Cerebellar nuclear complex (tissue), 1 donor: ENCODE results near the gene IGF2.
"Not testable (repeated sequence)": the region's sequence is repeated elsewhere in the genome, so short reads cannot be mapped to it uniquely, and the experiment has no call there.

Experiments
- DNase-seq, 2 experiments: peaks; one replicate each; lab custom pipeline; 2025; lab: John Stamatoyannopoulos, UW

IGF2 gene, protein sequence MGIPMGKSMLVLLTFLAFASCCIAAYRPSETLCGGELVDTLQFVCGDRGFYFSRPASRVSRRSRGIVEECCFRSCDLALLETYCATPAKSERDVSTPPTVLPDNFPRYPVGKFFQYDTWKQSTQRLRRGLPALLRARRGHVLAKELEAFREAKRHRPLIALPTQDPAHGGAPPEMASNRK

DNA sequence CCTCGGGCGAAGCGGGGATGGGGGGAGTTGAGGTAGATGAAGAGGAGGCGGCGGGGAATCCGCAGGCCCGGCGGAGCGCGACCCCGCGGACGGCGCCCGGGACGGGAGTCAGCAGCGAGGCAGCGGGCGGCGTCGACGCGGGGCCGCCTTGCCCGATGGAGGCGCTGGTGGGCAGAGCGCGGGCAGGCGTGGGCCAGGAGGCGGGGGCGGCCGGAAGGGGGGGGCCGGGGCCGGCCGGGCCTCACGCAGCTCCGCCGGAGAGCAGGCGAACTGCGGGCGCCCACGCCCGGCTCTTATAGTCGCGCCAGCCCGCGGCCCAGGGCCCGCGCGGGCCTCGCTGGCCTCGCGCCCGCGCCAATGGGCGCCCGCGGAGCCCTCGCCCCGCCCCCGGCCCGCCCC lies at the start of gene IGF2:
Gene IGF2 (minus strand): TSS at position 267 of the 399 bp plus-strand sequence. CDS start 3,866 bp downstream, outside the sequence.
- DNase-seq = no peak

DNA sequence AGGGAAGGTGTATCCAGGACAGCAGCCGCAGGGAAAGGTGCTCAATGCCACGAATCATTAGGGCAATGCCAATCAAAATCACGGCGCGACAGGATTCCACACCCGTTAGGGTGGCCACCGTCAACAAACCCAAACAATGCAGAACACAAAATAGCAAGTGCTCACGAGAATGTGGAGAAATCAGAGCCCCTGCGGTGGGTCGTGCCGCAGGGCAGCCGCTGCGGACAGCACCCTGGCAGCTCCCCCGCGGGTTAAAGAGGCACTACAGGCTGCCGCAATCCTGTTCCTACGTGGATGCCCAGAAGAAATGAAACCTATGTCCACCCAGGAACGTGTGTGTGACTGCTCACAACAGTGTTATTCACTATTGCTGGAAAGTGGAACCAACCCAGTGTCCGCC lies 49.6 kb upstream of the IGF2 start:
- no peak for DNase-seq

DNA sequence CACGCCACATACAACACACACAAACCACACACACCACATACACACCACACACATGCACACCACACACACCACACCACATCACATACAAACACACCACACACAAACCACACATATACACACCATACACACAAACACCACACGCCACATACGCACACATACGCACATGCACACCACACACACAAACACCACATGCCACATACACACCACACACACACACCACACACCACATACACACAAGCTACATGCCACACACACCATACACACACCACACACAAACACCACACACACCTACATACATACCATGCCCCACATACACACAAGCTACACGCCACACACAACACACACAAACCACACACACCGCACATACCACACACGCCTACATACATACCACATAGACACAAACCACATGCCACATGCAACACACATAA lies 48.1 kb upstream of the IGF2 start:
- no peak for DNase-seq

DNA sequence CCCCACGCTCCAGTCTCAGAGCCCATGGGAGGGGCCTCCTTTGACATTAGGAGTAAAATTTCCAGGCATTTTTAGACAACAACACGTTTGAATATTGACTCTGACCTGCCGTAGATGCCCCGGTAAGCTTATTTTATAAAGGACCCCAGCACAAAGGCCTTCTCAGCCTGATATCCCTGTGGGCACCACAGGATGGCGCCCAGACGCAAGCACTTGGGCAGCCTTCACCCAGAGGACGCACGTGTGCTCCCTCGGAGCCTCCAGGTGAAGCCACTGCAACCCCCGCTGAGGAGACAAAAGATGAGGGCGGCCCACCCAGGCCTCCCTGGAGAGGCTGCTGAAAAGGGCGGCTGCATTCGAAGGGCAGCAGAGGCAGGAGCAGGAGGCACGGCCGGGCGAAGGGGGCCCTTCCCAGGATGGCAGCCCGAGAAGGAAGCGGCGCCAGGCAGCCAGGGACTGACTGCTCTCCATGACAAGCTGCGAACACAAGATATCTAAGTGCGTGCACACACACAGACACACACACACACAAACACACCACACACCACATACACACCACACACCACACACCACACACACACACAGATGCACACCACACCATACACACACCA lies 47.6 kb upstream of the IGF2 start:
- no peak for DNase-seq

DNA sequence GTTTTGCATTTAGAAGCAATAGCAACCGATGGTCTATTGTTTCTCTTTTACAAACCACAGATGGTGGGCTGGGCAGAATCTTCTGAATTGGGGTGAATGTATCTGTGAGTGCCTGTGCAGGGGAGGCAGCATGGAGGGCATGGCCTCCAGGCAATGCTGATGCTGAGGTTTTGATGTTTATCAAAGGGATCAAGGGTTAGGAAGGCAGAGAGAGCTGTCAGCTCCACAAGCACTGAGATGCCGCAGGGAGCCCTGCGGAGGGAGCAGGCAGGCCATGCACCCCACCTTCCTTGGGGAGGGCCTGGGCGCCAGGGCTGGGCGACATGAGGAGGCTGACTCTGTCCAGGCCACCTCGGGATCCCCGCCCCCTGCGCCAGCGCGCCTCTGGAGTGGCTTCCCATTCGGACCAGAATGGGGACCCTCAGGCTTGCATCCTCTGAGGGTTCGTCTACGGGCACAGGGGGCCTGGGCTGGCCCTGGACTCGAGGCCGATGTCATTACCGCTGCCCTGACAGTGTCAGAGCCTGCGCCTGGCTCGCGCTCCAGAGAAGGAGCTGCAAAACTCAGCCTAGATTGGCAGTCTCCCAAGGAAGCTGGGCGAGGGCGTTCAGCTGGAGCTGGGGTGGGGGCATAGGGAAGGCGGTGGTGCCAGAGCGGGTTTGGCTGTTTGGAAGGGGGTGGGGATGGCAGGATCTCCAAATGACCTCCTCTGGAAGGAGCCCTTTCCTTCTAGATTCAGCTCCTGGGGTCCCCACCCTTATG lies 46.3 kb upstream of the IGF2 start:
- DNase-seq = no peak

DNA sequence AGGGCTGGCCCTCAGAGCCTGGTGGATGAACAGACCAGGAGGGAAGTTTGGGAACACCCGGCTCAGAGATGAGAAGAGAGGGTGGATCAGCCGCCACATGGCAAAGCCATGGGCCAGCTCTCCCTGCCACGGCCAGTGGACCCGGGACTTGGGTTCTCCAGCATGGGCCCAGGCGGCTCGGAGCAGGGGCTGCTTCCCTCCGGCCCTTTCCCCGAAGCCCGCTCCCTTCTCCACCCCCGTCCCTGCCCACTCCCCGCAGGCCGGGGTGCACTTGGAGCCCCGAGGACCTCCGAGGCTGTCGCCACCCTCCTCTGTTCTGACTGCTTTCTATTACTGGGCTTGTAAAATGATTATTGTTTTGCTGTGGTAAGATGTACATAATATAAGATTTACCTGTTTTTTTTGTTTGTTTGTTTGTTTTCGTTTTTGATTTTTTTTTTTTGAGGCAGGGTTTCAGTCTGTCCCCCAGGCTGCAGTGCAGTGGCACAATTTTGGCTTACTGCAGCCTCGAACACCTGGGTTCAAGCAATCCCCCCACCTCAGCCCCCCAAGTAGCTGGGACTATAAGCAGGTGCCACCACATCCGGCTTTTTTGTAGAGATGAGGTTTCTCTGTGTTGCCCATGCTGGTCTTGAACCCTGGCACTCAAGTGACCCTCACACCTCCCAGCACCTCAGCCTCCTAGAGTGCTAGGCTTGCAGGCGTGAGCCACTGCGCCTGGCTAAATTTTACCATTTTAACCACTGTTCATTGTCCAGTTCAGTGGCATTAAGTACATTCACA lies 43.7 kb upstream of the IGF2 start:
- DNase-seq = no peak

DNA sequence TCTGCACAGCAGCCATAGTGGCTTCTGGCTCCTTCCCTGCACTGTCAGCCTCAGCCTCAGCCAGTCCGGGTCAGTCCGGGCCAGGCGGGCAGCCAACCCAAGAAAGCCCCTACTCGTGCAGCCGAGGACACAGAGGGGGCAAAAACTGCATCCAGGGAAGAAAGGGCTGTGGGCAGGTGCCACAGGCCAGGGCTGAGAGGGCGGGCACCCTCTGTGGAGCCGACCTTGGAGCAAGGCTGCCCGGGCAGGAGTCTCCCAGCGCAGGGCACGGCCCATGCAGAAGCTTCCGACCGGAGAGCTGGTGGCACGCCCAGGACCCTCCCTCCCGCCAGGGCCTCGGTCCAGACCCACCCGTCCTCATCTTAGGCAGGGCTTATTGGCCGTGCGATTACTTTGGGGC lies 42.9 kb upstream of the IGF2 start:
- DNase-seq = no peak

DNA sequence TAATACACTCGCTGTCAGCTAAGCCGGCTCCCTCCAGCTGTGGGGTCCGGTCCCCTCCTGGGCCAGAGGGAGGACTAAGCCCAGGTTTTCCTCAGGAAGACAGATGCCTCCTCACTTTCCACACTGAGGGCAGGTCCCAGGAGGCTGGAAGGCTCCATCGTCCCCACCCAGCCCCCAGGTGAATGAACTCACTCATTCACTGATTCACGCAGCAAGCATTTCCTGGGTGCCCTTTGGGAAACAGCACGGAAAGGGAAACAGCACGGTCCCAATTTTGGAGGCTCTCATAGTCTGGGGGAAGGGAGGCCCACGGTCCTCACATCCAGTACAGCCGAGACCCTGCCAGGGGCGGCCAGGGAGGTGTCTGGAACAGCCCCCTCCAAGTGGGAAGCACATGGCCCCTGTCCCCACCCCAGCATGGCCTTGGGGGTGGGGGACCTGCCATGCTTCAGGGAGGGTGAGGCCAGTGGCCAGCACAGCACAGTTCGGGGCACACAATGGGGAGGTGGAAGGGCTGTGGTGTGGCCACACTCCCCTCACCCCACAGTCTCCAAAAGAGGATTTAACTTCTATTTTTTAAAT lies 41.7 kb upstream of the IGF2 start:
- DNase-seq = no peak

DNA sequence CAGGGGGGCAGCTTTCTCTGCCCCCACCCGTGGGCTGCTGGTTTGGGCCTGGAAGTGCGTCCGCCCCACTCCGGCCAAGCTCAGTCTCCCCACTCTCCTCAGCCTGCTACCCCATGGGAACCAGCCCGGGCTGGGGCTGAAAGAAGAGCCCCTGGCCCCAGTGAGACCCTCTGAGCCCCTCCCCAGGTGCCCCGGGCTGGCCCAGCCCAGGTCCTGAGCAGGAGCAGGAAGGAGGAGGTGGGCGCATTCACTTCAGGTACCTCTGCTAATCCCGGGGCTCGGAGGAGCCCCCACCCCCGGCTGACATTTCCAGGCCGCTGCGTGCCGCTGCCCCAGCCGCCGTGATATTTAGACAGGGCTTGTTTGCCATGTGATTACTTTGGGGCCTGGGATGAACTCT lies 41.2 kb upstream of the IGF2 start:
- no peak for DNase-seq

DNA sequence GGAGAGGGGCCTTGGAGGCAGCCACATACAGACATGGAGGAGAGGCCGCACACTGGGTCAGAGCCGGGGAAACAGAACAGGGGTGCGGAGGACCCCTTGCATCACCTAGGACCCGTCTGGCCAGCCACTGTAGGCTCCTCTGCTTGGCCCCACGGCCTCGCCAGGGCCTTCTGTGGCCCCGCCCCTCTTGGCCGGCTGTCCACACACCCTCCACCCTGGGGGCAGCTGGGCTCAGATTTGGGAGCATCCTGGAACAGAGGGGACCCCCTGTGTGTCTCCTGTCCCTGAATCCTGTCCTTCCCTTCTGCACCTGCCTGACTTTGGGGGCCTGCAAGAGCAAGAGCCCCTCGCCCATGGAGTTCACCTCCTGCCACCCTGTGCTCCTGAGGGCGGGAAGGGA lies 40.3 kb upstream of the IGF2 start:
- no peak for DNase-seq

DNA sequence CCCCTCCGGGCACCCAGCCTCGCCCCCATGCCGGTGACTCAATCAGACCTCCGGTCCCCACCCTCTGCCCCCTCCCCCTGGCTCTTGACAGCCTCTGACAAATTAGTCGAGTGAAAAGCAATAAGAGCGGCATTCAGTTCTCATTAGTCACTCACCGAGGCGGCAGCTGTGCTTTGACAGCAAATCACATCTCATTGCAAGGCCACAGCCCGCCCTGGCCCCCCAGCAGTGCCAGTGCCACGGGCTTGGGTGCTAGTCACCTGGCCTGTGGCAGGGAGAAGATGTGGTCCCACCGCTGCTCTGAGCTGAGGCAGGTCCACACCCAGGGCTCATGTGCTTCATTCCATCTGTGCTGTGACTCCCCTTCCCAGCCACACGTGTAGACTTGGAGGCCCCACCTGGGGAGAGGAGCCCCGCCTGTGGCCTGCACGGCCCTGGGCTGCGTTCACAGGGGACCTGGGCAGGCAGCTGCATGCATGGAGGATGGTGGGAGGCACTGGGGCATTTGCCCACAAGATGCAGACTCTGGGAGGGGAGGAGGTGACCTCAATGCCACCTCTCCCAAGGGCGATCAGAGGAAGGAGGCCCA lies 39.8 kb upstream of the IGF2 start:
- DNase-seq = no peak

DNA sequence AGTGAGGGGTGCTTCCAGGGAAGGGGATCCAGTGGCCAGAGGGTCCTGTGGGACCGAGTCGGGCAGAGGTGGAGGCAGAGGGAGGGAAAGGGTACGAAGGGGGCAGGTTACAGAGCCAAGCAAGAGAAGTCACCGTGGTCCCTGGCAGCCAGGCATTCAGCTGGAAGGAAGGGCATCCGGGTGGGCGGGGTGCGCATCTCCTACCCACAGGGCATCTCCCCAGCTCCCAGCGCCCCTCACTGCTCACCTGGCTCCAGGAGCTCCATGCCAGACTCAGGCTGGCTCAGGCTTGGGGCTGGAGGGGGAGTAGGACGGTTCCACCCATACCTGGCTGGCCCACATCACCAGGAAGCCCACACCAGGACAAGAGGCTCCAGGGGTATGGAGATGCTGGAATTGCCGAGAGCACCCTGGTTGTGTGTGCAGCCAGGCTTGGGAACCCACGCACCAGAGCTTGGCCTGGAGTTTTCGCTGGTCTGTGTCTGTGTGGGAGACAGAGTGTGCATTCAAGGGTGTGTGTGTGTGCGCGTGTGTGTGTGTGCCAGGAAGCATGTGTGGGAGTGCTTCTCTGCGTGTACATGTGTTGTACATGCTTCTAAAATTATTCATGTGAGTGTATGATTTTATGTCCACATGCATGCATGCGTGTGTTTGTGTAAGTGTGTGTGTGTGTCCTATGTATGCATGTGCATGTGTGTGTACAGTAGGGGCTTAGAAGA lies 39.0 kb upstream of the IGF2 start:
- not testable (repeated sequence) for DNase-seq

DNA sequence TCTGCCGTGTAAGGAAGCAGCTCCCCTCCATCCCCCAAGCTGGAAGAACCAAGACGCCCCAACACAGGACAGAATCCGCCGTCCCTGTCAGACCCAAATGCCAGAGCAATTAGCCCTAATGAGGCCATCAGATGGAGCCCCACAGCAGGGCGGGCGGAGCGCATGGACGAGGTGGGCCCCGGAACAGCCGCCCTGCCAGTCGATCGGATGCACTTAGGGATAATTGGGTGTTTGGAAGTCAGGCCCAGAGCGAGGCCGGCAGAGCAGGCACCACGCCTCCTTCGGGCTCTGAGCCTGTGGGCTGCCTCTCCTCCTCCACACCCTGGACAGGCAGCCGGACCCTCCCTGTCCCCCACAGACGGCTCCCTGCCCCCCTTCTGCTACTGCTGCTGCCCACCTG lies 37.9 kb upstream of the IGF2 start:
- DNase-seq = no peak

DNA sequence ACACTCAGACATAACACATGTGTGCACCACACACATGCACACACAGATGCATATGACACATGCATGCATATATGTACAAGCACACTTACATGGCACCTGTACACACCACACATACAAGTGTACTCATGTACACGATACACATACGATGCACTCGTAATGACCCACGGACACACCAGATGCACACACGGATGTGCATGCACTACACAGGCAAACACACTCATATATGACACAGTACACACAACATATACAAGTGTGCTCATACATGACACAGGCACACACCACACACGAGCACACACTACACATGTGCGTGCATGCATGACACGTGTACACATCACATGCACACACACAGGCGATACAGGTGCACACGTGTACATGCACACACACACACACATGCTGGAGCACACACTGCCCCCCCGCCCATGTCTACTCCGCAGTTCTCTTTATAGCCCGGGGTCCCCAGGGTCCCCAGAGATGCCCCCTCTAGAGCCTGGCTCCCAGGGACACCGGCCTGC lies 37.3 kb upstream of the IGF2 start:
- no peak for DNase-seq

DNA sequence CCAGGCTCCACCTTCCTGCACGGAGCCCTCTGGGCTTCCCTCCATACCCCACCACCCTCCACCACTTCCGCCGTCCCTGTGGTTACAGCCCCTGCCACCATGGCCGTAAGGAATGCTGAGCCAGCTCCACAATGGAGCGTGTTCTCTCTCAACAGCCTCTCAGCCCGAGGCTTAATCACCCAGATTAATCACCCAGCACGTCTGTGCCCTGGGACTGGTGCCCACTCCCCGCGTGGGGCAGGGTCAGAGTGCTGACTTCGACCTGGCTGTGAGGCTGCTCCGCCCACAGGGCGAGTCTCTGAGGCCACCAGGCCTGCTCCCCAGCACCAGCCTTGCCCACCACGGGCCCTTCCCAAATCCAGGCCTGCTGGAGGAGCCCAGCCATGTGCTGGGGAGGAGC lies 36.5 kb upstream of the IGF2 start:
- no peak for DNase-seq

DNA sequence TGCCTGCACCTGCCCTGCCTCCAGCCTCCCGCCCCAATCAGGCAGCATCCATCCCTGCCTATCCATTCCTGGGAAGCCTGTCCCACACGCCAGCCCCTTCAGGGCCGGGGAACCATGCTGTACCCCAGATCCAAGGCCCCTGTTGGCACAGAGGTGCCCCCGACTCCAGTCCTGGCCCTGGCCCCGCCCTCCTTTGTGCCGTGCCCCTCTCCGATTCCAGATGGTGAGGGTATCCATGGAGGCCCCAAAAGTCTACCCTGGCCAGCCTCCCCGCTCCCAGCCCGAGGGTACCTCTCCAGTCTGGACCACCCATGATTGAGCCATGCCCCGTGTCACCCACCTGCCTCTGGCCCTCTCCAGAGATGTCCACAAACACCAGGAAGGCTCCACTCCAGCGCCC lies 35.2 kb upstream of the IGF2 start:
- no peak for DNase-seq

DNA sequence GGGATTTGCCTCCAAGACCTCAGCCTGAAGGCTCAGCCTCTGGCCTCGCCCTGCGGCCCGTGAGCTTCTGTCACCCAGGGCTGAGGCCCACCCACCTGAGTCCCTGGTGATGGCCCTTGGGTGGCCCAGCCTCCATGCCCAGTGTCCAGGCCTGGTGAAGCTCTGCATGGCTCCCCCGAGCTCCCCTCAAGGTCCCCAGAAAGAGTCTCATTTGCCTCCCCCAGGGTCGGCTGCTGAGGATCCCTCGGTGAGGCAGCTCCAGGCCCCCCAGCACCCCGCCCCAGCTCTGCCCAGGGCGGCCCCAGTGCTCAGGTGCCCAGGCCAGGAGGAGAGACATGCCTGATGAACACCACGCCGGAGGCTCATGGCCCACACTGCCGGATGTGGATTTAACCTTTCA lies 34.6 kb upstream of the IGF2 start:
- no peak for DNase-seq

DNA sequence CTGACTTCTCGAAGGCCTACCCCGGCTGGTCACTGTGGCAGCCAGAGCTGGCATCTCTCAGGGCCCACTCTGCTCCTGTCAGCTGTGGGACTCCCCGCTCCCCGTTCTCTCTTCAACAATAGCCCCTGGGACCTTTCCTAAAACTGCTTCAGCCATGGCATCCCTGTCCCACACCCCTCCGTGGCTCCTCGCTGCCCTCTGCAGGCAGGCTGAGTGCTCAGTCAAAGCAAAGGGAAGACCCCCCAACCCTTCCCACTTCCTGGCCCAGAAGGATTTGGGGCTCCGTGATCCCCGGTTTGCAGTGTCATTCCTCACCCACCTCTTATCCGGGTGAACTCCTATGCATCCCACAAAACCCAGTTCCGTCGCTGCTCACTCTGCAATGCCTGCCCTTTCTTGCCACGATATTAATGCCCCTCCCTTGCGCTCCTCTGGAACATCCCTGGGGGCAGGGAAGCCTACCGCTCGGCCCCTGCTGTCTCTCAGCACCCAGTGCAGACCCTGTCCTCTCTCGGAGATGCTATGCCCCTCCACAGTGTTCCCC lies 34.0 kb upstream of the IGF2 start:
- no peak for DNase-seq

DNA sequence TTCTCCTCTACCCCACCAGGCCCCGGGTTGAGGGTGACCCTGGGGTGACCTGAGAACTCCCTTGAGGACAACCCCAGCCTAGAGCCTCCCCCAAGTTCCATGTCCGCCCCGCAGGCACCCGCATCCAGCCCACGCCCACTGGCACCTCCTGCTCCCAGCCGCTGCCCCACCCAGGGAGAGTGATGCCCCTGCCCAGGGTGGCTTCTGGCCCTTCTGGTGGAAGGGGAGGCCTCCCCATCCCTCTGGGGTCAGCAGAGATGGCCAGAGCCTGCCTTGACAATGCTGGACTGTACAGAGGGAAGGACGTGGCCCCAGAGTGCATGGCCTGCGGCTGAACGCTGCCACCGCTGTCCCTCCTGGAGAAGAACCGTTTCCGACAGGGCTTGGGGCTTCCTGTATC lies 33.5 kb upstream of the IGF2 start:
- no peak for DNase-seq

DNA sequence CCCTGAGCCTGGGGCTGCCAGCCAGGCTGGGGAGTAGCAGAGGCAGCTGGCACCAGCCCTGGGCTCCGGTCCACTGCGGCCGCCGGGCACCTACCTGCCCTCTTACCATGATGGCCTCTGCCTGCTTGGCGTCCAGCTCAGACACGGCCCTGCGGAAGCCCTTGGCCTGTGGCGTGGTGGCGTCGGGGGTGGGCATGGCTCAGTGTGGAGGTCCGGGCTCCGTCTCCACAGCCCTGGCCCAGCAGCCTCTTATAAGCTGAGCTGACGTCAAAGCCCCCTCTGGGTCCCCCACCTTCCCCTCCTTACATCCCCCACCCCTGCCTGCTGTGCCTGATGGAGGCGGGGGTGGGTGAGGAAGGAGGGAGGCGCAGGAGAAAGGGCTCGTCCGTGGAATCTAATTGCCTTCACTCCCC lies 32.4 kb upstream of the IGF2 start, which contains the start of gene TH:
Gene TH (minus strand): TSS at position 225 of the 413 bp plus-strand sequence. CDS start 29 bp downstream, at position 196.
- DNase-seq = no peak
